GM19324 (cell line): ENCODE results near the gene ABCD3.
"Not testable (repeated sequence)": the region's sequence is repeated elsewhere in the genome, so short reads cannot be mapped to it uniquely, and the experiment has no call there.

Source experiments
- ATAC-seq: cut with Tn5 transposase; IDR thresholded peaks from one replicate; pipeline ENCODE4 v1.9.1; 2021; ENCODE audit warnings: mild to moderate bottlenecking, moderate library complexity; ENCODE audit not compliant: unreplicated experiment, low FRiP score

ABCD3 gene

DNA sequence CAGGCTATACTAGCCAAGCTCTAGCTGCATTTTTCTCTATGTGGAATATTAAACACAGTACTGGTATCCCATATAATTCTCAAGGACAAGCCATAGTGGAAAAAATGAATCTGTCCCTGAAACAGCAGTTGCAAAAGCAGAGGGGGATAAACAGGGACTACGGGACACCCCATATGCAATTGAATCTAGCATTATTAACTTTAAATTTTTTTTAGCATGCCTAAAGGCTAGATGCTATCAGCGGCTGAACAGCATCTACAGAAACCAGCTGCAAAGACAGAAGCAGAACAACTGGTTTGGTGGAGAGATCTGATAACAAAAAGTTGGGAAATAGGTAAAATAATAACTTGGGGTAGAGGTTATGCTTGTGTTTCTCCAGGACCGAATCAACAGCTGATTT lies 30.6 kb downstream of the ABCD3 start:
- ATAC-seq: not testable (repeated sequence)

DNA sequence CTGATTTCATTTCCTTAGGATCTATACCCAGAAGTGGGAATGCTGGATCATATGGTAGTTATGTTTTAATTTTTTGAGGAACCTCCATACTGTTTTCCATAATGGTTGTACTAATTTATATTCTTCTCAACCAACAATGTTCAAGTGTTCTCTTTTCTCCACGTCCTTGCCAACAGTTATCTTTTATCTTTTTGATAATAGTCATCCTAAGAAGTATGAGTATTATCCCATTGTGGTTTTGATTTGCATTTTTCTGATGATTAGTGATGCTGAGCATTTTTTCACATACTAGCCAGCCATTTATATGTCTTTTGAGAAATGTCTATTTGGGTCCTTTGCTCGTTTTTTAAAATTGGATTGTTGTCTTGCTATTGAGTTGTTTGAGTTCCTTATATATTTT lies 38.5 kb downstream of the ABCD3 start:
- no peak for ATAC-seq

DNA sequence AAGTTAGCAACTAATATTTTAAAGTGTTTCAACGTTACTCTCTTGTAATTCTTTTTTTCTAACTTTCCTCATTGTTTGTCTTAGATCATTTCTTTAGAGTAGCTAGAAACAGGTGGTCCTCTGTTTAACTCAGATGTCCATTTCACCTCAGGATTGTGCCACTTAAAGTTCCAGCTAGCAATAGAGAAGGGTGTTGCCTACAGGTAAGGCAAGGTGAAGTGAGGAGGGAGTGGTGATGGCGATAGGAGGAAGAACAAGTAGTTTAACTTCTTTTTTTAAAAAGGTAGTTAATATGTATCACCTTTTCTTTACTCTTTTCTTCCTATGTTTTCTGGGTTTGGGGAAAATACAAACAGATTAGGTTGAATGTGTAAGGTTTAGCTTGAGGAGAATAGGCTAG lies 44.4 kb downstream of the ABCD3 start:
- ATAC-seq: no peak

DNA sequence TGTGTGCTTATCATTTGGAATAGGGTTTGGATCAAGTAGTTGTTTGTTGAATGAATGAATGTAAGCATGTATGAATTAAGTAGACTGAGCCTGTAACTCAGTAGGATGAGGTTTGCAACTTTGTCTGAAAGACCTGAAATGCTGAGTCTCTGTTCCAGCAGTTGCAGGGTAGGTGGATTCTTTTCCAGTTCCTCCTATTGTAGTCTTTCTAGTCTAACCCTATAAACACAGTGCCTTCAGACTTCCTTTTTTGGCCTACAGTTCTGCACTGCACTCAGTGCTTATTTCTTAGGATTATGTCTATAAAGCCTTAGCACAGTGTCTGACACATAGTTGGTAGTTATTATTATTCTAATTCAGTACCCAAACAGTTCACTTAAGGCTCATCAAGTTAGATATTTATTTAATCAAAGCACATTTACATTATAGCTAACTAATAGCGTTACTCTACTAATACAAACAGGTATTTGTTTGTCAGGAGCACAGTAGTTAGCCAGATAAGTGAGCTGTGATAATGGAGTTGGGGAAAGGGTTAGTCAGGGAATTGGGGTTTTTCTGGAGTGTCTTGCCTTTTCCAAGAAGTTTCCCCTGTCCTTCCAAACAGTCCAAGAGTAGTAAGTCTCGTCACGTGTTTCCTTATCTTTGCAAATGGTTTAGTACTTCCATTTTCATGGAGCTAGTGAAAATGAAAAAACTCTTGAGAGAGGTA lies 45.0 kb downstream of the ABCD3 start:
- ATAC-seq: no peak

DNA sequence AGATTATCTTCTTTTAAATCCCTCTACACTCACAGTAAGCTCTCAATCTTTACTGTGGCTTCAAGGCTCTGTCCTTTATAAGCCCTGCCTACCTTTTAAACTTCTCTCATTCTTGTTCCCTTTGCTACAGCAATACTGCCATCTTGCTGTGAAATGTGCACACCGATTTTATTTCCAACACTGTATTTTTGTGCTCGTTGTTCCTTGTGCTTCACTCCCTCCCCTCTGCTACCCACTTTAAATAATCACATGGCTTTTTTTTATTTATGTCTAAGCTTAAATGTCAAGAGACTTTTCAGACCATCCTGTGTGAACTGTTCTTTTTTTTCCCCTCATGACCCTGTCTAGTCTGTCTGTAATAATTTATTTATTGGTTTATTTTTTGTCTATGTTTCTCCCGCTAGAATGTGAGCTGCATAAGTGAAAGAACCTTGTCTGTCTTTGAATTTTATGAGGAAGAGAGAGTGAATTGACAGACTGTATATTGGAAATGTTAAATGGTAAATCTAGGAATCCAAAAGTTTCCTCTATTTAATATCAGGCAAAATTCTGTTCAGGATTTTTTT lies 45.7 kb downstream of the ABCD3 start:
- no peak for ATAC-seq

DNA sequence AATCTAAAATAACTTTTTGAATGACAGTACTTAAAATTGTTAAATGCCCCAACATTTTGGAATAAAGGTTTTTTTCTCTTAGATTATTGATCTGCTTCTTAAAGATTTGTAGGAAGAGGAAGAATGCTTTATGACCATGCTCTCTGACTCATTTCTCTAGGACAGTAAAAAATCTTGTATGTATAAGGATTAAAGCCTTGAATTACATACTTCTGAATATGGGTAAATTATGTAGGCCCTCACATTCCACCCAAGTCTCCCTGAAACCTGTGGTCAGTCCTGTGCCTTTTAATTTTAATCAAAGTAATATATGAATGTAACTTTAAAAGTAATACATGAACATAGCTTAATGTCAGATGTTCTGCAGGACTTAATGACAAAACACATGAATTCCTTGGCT lies 50.5 kb downstream of the ABCD3 start:
- ATAC-seq: no peak

DNA sequence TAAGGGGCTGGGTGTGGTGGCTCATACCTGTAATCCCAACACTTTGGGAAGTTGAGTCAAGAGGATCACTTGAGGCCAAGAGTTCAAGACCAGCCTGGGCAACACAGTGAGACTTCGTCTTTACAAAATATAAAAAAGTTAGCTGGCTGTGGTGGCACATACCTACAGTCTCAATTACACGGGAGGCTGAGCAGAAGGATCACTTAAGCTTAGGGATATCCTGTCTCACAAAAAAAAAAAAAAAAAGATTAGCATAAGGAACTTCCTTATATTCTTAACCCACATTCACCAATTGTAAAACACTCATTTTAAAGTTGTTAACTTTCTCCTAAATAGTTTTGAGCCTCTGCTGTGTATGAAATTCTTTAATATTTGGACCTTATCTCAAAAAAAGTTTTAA lies 53.1 kb downstream of the ABCD3 start:
- no peak for ATAC-seq

DNA sequence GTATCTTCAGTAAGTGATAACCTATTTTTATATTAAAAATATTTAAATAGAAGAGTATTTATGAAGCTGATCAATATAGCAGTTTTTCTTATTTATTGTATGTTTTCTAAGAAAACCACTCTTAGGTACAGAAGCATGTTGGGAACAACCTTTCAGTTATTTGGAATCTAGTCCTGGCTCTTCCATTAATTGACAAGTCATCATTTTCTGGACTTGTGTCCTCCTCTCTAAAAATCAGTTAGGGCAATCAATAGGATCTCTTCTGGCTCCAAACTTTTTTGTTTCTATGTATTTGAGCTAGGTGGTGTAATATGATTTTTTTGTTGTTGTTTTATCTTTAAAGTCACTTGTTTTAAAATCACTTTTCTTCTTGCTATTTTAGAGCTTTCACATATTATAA lies 57.0 kb downstream of the ABCD3 start:
- ATAC-seq: no peak

DNA sequence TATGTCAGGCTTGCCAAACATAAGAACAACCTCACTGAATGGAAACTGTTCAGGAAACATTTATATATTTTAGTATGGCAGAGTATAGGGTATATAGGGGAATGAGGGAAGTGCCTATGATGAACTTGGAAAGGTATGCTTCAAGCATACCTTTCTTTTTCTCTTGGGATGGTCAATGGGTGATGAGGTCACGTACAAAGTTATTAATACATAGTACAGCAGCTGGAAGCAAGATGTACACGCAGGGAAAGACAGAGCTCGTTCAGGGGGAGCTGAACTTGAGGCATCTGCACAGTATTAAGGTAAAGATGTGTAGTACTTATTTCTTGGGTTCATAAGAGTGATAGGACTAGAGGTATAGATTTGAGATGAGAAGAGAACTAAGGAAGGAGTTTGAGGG lies 61.5 kb downstream of the ABCD3 start:
- no peak for ATAC-seq

DNA sequence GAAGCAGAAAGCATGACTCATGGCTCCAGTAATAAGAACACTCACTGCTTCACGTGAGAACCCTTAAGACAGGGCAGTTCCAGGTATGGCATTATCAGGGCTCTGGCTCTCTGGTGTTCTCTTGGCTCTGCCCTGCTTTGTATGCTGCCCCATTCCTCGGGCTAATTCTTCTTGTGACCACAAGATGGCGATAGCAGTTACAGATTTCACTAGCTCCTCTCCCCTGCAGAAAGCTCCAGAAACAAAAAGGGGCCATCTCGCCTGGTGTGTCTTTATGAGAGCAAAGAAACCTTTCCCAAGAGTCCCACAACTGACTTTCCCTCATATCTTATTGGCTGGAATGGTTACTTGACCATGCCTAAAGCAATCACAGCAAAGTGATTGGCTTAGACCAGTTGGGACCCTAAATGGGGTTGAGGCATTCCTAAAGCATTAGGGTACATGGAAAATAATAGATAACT lies 63.3 kb downstream of the ABCD3 start:
- peak; percentile 64 for ATAC-seq

DNA sequence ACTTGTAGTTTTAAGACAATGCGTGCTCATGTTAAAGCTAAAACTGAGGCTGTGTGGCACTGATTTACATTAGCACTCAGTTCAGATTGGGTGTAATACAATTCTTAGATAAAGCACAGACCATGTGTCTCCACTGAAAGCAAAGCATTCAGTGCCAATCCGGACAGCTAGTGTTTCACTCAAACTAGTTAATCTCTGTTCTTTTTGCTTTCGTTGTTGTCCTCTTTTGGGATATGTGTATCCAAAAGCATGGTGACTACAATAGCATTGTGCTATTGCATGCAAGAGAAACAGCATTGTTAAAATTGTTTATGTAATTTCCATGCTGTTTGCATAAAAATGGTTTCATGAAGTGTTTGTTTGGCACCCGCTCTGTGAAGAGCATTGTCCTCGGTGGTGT lies 68.8 kb downstream of the ABCD3 start:
- ATAC-seq: no peak

DNA sequence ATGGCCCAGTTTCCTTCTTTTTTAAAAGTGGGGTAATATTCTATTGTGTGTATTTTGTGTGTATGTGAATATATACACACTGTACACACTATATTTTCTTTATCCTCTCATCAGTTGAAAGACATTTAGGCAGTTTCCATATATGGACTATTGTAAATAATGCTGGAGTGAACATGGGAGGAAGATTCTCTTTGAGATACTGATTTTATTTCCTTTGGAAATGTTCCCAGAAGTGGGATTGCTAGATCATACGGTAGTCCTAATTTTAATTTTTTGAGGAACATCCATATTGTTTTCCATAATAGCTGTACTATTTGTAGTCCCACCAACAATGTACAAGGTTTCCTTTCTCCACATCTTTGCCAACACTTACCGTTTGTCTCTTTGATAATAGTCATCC lies 72.4 kb downstream of the ABCD3 start:
- no peak for ATAC-seq

DNA sequence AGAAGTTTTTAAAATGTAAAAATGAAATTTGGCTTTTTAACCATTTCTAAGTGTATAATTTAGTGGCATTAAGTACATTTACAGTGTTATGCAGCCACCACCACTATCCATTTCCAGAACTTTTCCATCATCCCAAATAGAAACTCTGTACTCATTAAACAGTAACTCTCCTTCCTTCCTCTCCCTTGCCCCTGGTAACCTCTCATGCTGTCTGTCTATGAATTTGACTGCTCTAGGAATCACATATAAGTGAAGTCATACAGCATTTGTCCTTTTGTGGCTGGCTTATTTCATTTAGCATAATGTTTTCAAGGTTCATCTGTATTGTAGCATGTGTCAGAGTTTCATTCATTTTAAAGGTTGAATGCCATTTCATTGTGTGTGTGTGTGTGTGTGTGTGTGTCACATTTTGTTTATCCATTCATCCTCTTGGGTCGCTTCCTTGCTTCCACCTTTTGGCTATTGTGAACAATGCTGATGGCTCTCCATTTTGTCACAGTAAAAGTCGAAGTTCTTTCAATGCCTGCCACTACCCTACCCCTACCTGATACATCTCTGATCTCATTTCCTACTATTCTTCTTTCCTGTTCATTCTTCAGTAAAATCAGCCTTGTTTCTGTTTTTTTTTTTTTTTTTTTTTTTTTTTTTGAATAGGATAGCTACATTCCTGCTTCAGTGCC lies 78.0 kb downstream of the ABCD3 start:
- ATAC-seq: no peak

DNA sequence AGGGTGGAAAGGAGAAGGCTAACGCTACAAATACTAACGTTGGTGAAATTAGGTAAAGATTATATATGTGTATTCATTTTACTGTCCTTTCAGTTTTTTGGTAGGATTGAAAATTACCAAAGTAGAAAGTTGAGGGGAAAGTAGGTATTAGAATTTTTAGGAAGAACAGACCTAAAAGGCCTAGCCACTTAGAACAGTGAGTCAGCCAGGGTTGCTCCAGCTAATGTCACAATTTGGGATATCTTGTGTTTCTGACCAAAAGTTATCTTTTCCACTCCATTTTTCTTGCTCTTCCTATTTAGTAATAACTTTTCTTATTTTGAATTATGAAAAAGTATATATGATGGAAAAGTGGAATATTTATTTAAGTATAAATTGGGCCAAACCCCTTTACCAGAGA lies 83.2 kb downstream of the ABCD3 start:
- no peak for ATAC-seq

DNA sequence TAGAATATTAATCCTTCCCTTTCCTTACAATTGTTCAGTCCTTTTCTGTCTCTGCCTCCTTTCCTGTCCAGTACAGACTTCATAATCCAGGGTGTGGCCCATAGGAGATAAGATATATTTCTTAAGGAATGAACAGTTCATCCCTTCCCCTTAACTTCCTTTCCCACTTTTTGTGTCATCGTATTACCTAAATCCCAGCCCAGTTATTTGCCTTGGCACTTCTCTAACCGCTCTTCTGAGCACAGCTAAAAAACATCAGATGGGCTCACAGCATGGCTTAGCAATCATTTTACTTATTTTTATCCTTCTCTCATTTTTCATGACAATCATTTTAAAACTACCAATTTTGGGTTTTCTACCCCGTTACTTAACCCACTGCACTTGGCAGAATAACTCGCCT lies 83.7 kb downstream of the ABCD3 start:
- no peak for ATAC-seq

DNA sequence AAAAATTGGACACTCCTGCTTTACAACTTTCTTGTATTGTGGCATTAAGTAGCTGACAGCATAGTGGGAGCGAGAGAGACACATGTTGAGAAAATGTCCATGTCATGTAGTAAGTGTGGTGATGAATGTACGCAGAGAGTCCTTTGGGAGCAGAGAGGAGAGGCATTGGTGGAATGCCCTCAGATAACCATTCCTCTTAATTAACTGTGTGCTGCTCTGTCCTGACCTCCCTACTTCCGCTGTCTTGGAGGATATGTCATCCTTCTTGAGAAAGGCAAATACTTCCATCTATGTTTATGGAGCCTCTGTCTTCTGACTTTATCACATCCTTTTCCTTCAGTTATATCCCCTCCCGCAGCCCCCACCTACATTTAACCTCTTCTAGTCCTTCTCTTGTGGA lies 85.0 kb downstream of the ABCD3 start:
- ATAC-seq: no peak

DNA sequence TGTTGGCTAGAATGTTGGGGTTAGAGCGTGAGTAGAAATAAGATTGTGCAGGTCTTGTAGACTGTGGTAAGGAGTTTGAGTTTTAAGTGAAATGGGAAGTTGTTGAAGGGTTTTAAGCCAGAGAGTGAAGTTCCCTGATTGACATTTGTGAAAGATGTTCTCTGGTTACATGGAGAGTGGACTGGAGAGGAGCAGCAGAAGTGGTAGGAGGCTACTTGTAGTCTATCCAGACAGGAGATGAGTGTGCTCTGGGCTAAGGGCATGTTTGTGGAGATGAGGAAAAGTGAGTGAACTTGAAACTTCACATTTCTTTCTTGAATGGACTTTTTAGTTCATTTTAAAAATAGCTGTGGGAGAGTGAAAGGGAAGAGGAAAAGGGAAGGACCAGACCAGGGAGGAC lies 86.4 kb downstream of the ABCD3 start:
- no peak for ATAC-seq

DNA sequence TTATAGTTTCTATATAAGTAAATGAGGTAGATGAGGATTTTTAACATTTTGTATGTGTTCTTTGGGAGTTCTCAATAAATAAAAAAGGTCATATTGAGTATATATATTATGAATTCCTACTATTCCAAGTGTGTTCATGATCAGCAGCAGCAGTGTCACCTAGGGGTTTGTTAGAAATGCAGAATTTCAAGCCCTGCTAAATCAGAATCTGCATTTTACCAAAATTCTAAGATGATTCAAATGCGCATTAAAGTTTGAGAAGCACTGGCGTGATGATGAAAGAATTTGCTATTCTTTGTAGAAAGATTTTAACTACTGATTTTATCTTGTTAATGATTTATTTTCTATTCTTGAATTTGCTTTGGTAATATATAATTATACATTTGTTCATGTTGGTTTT lies 94.6 kb downstream of the ABCD3 start:
- ATAC-seq: no peak

DNA sequence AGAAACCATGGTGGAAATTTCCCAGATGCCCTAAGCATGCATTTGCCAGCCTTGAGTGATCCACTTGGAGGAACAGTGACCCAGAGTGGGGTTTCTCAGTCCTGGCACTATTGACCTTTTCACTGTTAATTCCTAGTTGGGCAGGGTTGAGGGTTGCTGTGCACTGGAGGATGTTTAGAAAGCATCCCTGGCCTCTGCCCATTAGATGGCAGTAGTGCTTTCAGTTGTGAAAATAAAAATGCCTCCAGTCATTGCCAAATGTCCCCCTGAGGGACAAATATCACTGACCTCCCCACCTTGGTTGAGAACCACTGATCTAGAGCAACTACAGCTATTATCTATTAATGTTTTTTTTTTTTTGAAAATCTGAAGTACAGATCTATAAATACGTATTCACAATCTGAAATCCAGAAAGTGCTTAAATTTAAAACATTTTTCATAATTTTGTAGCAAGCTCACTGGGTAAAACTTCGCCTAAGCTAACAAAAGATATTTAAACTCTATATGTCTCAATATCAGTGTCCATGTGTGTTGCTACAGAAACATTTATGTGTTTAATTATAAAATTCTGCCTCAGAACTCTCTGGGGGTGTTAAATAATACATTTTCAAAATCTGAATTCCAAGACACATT lies 96.0 kb downstream of the ABCD3 start:
- no peak for ATAC-seq

DNA sequence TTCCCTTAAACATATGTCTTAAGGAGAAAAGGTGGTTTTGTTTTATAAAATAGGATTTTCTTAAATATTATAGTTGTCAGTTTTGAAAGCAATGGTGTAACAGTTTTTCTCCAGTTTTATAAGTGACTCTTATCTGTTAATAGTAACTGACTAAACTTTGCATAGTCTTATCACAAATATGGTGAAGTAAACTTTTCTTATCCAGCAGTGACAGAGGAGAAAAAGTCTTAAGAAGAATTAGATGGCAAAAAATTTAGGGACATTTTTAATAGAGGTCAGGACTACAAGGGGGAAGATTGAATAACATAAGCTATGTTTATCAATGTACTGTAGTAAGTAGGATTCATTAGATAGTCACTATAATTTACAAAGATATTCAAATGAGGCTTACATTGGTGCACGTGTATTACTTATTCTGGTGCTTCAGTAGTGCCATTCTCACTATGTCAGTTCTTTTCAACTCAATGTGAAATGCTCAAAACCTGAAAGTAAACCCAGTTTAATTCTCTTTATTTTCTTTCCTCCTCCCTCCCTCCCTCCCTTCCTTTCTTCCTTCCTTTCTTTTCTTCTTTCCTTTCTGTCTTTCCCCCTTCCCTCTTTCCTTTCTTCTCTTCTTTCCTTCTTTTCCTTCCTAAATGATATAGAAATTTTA lies 97.2 kb downstream of the ABCD3 start:
- no peak for ATAC-seq

DNA sequence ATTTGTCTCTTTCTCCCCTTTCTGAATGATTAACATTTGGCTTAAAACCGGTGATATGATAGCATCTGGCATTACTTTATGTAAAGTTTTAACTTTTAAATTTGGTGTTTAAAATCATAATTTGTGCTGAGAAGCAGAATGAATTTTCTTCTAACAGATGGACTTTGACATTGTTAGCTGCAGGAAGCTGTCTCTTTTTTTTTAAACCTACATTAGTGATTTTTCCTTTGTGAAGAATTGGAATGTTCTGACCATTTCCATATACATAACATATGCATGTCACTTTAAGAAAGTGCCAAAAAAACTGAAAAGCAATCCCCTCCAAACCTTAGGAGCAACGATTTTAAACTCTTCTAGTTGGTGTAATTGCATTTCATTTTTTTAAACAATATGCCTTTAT lies 101.2 kb downstream of the ABCD3 start:
- ATAC-seq: no peak
